Measurements from ENCODE around the gene NET1.

DNA sequence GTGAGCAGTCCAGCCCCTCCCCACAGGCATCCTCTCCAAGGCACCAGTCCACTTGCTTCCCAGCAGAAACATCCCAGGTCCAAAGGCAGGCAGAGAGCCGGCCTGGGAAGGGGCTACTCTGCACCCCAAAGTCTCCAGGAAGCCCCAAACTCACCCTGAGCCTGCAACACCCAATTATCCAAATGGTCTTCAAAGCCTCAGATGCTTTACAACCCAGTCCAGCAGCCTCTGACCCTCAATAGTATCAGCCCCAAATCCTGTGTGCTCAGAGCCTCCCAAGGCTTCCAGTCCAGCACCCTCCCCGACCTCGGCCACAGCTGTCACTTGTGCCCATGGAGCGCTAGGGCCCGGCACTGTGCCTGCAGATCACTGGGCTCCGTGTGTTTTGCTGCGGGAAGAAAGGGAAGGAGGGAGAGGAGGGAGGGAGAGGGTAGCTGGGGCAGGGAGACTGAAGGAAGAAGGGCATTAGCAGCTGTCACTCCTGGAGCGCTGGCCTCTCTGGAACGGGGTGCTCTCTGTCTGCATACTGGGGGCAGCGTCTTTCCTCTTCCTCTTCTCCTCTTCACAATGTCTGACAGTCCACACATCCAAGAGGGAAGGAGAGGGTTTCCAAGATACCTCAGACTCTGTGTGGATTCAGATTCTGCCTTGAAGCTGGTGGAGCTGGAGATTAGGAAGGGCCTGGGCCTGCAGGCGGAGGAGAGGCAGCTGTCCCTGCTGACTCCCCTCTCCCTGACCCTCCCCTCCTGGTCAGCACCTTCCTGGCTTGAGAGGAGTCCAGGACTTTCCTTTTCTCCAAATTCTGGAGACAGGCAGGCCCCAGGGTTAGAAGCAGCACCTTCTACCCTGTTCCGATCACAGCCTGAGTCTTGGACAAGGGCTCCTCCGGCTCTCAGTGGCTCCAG lies 73.8 kb downstream of the NET1 start:
- TF ChIP-seq, protein P1, sequence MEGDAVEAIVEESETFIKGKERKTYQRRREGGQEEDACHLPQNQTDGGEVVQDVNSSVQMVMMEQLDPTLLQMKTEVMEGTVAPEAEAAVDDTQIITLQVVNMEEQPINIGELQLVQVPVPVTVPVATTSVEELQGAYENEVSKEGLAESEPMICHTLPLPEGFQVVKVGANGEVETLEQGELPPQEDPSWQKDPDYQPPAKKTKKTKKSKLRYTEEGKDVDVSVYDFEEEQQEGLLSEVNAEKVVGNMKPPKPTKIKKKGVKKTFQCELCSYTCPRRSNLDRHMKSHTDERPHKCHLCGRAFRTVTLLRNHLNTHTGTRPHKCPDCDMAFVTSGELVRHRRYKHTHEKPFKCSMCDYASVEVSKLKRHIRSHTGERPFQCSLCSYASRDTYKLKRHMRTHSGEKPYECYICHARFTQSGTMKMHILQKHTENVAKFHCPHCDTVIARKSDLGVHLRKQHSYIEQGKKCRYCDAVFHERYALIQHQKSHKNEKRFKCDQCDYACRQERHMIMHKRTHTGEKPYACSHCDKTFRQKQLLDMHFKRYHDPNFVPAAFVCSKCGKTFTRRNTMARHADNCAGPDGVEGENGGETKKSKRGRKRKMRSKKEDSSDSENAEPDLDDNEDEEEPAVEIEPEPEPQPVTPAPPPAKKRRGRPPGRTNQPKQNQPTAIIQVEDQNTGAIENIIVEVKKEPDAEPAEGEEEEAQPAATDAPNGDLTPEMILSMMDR (IDR thresholded peaks at IDR 0.05; ENCODE audit: low read length) = no peak
- TF ChIP-seq EZH2 (IDR thresholded peaks at IDR 0.05; ENCODE audit: borderline replicate concordance, low read length) = no peak

Measured in OCI-LY1 (cell line).